GM19351 (cell line): ENCODE measurements around the gene TENT4B.
A peak's percentile ranks its signal among the peaks of the same experiment; 100 is the strongest.

ENCODE experiments used
- ATAC-seq: cut with Tn5 transposase; IDR thresholded peaks from one replicate; pipeline ENCODE4 v1.9.1; 2021; ENCODE audit warnings: mild to moderate bottlenecking, moderate library complexity; ENCODE audit not compliant: unreplicated experiment

The TENT4B gene

GRCh38 chr16:50192386-50193050 is 39.4 kb downstream of the TENT4B start:
- no peak for ATAC-seq

GRCh38 chr16:50193594-50193993 is 40.5 kb downstream of the TENT4B start:
- ATAC-seq, result no peak

- no peak for ATAC-seq
Measured at GRCh38 chr16:50195276-50195675, 42.2 kb downstream of the TENT4B start.

- ATAC-seq, result no peak
Measured at GRCh38 chr16:50195756-50196155, 42.6 kb downstream of the TENT4B start.

- no peak for ATAC-seq
Measured at GRCh38 chr16:50197582-50197981, 44.5 kb downstream of the TENT4B start.

GRCh38 chr16:50198802-50199403 is 45.8 kb downstream of the TENT4B start:
- no peak for ATAC-seq

- ATAC-seq, result no peak
Measured at GRCh38 chr16:50201787-50202186, 48.7 kb downstream of the TENT4B start.

GRCh38 chr16:50202926-50203624 is 50.0 kb downstream of the TENT4B start:
- ATAC-seq, result no peak

GRCh38 chr16:50203681-50204080 is 50.6 kb downstream of the TENT4B start:
- ATAC-seq, result no peak

GRCh38 chr16:50204453-50205108 is 51.5 kb downstream of the TENT4B start:
- ATAC-seq, result no peak

GRCh38 chr16:50207652-50208051 is 54.5 kb downstream of the TENT4B start:
- ATAC-seq, result no peak

GRCh38 chr16:50208460-50208931 is 55.4 kb downstream of the TENT4B start:
- no peak for ATAC-seq

GRCh38 chr16:50209546-50210265 is 56.6 kb downstream of the TENT4B start:
- ATAC-seq, result no peak

- ATAC-seq, result peak; percentile 99
Measured at GRCh38 chr16:50210266-50211038, 57.3 kb downstream of the TENT4B start.

GRCh38 chr16:50213939-50214519 is 60.9 kb downstream of the TENT4B start:
- ATAC-seq, result no peak

- no peak for ATAC-seq
Measured at GRCh38 chr16:50215680-50216079, 62.6 kb downstream of the TENT4B start.

- ATAC-seq, result no peak
Measured at GRCh38 chr16:50216231-50216630, 63.1 kb downstream of the TENT4B start.

GRCh38 chr16:50219402-50219975 is 66.4 kb downstream of the TENT4B start:
- ATAC-seq, result no peak

- no peak for ATAC-seq
Measured at GRCh38 chr16:50224286-50224685, 71.2 kb downstream of the TENT4B start.
